HTERT RPE-1 (cell line): ENCODE results near the gene USP25.

Source experiments
- in situ Hi-C: fragments of 300-500 bp; cut with MboI; formaldehyde crosslinking; loops from 4 replicates; pipeline ENCODE4 v1.14.3; 2020; ENCODE audit warnings: low sequenced_read_pairs

The USP25 gene

GRCh38 chr21:15755125-15755524 lies 25.3 kb downstream of the USP25 start:
- in situ Hi-C loops, result no loop called here

- in situ Hi-C loops, result no loop called here
Observed at GRCh38 chr21:15759469-15759868, 29.7 kb downstream of the USP25 start.

- in situ Hi-C loops, result no loop called here
Observed at GRCh38 chr21:15761507-15762100, 31.8 kb downstream of the USP25 start.

- in situ Hi-C loops, result no loop called here
Observed at GRCh38 chr21:15763359-15763758, 33.6 kb downstream of the USP25 start.

GRCh38 chr21:15764878-15765277 lies 35.1 kb downstream of the USP25 start:
- in situ Hi-C loops, result no loop called here

DNA sequence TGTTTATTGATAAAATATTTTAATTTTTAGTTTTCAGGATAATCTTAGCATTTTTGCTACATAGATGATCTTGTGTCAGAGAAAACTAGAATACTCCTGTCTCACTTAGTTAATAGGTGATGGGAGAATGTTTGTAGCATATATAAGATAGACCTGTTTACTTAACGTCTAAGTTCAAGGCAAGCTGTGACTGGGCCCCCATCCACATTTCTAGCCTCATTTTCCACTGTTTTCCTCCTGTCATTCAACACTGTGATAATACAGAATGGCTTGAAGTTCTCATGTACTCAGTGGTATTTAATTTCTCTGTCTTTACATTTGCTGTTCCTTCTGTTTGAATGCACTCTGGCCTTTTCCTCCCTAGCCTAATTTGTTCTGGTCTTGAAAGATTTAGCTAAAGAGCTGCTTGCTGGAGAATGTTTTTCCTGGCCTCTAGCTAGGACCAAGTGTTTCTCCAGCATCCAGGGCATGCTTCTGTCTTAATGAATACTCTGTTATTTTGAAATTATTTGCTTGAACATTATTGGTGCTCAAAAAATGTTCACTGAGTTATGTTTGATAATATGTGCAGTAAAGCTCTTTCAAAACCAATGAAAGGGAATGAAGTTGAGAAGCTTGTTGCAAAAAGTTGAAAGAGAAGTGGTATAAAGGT lies 37.3 kb downstream of the USP25 start:
- in situ Hi-C loops, result no loop called here

GRCh38 chr21:15768045-15768601 lies 38.3 kb downstream of the USP25 start:
- in situ Hi-C loops, result no loop called here

GRCh38 chr21:15768853-15769252 lies 39.1 kb downstream of the USP25 start:
- in situ Hi-C loops, result no loop called here

- in situ Hi-C loops, result no loop called here
Observed at GRCh38 chr21:15771311-15771710, 41.5 kb downstream of the USP25 start.

DNA sequence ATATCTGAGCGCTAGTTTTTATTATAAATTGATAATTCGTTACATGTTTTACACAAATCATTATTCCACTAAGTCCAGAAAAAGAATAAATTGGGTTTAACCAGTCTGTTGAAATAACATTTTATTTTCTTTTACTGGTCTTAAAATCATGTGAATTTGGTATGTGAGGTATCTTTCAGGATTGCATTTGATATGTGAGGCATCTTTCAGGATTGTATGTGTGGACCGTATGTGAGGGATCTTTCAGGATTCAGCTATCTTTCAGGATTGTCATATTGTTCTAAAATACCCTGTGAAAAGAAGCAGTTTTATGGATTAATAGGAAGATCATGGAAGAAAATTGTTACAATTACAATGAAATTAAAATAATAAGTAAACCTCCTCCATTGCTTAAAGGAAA lies 42.9 kb downstream of the USP25 start:
- in situ Hi-C loops, result no loop called here

- in situ Hi-C loops, result no loop called here
Observed at GRCh38 chr21:15774590-15774989, 44.8 kb downstream of the USP25 start.

- in situ Hi-C loops, result no loop called here
Observed at GRCh38 chr21:15775291-15775690, 45.5 kb downstream of the USP25 start.

DNA sequence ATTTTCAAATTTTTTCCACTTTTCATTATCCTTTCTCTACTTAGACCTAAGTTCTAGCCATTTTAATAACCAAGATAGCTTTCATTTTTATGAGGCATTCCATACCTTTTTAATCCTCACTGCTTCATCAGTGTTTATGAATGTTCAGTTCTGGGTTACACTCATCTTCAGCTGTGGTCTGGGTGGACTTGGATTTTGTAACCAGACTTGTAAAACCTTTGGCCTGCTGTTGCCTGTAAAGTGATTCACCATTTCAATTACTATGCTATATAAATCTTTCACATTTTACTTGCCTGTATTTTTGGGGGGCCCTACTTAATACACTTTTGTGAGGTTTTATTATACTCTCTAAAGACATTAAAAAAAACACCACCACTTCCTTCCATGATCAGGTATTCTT lies 46.2 kb downstream of the USP25 start:
- in situ Hi-C loops, result no loop called here

GRCh38 chr21:15776818-15777217 lies 47.0 kb downstream of the USP25 start:
- in situ Hi-C loops, result no loop called here

GRCh38 chr21:15781986-15782385 lies 52.2 kb downstream of the USP25 start:
- in situ Hi-C loops, result no loop called here

GRCh38 chr21:15788847-15789523 lies 59.2 kb downstream of the USP25 start:
- in situ Hi-C loops, result no loop called here

DNA sequence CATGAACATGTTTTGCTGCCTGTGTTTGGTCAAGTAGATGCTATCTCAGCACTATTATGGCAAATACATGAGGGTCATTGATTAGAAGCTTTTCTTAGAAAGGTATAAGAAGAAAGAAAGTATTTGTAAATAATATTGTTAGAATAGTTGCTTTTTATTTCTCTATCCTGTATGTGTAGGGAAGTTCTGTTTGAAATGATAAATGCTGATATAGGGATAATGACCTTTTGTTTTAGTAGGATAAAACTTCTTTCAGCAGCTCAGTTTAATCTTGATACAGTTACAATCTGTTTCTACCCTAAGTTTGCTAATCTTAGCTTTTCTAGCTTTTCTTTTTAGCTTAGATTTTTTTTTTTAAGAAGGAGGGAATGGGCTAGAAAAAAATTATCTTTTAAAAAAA lies 63.3 kb downstream of the USP25 start:
- in situ Hi-C loops, result no loop called here

- in situ Hi-C loops, result no loop called here
Observed at GRCh38 chr21:15793550-15794235, 63.9 kb downstream of the USP25 start.

DNA sequence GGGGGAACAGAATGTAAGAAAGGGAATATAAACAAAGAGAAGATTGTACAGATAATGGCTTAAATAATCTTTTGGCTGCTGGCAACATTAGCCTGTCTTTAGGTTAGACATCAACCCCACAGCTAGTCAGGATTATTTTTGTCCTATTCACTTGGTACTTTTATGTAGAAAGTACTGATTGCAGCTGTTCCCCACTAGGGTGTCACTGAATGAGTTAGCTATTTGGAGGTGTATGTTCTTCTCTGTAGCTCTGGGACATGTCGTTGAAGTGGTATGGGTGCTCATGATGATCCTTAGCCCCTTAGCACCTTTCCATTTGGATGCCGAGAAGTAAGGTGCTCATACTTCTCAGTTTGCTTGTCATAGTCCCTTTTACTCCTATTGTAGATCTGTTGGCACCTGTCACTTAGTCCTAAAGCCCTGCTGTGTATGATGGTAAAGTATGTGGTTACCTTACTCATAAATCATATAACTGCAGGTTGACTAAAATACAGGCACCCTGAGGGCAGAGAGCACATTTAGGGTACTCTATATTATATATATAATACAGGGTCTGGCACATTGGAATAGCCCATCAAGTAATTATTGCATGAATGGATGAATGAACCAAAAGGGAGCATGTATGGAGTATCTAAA lies 64.6 kb downstream of the USP25 start:
- in situ Hi-C loops, result no loop called here

DNA sequence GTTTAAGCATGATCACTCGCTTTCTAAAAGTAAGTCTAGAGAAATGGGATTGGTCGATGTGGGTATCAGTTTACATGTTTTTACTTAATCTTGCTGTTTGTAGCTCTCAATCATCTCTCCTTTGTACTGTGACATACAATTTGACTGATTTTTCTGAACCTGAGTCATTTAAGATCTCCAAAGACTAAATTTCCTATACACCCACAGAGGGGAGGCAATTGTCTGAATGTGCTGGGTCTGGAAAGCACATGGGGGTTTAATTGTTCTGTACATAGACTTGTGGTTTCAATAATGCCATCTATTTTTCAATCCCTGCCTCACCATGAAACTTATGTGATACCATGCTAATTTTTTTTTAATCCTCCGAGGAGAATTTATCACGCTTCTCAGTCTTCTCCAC lies 65.8 kb downstream of the USP25 start:
- in situ Hi-C loops, result no loop called here
